Measurements from ENCODE around the gene NFIA. TPM values are rescaled to one million over a fixed set of nuclear protein-coding genes. Genes with fewer than 3 reads are reported as not detected.

The NFIA gene
- total and polyA plus RNA-seq, 9 of the 15 experiments (the other 6 are each of a cell fraction or from before 2014, with no cell fraction given): 5.3 to 24.9 (median 9.8) TPM

- 40% methylated on average over 3 of the region's 3 CpGs for WGBS (ENCODE audit: insufficient coverage, low coverage, missing lambda C conversion rate)
- Histone ChIP-seq H3K9me3 (replicated peaks; ENCODE audit: control insufficient read depth, insufficient read depth, low read depth, low read length) (no peaks in the 10 kb centered on the region), H3K4me2 (ENCODE audit: insufficient read depth, low read length) (peak overlapping the region; percentile 67), H3K36me3 (ENCODE audit: control insufficient read depth, insufficient read depth, low read length) (peaks cover 17% of the 10 kb centered on the region; the same call in 1 of the 3 replicates), H2AFZ (ENCODE audit: low read depth, low read length) (0 out of 2 replicates have a peak overlapping the region, but pooled peaks have one; percentile 14), H3K27me3 (ENCODE audit: control insufficient read depth in 2 of 2, insufficient read depth in 2 of 2, low read length in 2 of 2) (no peaks in the 10 kb centered on the region), H3K9me1 (ENCODE audit: control insufficient read depth, insufficient read depth, low read length) (no peaks in the 10 kb centered on the region), H4K20me1 (replicated peaks; ENCODE audit: control insufficient read depth, insufficient read depth, low read length) (no peaks in the 10 kb centered on the region), H3K27ac (ENCODE audit: extremely low read depth, low read depth, low read length) (peak overlapping the region; percentile 51), H3K79me2 (ENCODE audit: control insufficient read depth, insufficient read depth, low read length) (peaks cover 74% of the 10 kb centered on the region), H3K4me3 (no peak overlapping the region), H3K9ac (ENCODE audit: insufficient read depth in 1 of 2, low read depth in 2 of 2, low read length in 2 of 2) (peak overlapping the region in 1 of 2 experiments; percentile 48; a peak in 2 of 4 replicates), H3K4me1 (replicated peaks in 1 of 2; ENCODE audit: control insufficient read depth in 2 of 2, insufficient read depth in 2 of 2, low read length in 2 of 2) (peaks cover 8 to 33% of the 10 kb centered on the region in 2 experiments)
- intact Hi-C loops (cut with micrococcal nuclease): loop anchor here (2.0 to 5.0 kb wide), 2 partner anchors 62 to 88 kb away; no protein-coding TSS in a partner anchor
- BruUV-seq (replicated peaks): no TSS peak
- in situ Hi-C loops (cut with MboI): no loop called here
- peak; percentile 50 for ATAC-seq
- FAIRE-seq: peak; percentile 19
- POLR2A ChIA-PET: interaction anchor here (0.8 to 4.7 kb wide), 13 partner anchors 8 to 90 kb away, joined by 3 to 21 read pairs (median 4); no protein-coding TSS in a partner anchor
- CTCF ChIA-PET (ENCODE audit: low intra/inter-chr PET ratio): no interaction called here
- DNase-seq (ENCODE audit: extremely low read depth in 1 of 4, low spot score in 3 of 4): peak in 1 of 4 experiments; percentile 44
- no peak for TF ChIP-seq BDP1 (IDR thresholded peaks at IDR 0.05; ENCODE audit: insufficient read depth, insufficient read length)
- peak; percentile 75 for TF ChIP-seq ZNF384 (IDR thresholded peaks at IDR 0.05; ENCODE audit: low read depth, low read length)
- no peak for TF ChIP-seq ARID1B (IDR thresholded peaks at IDR 0.05)
- no peak for TF ChIP-seq ZNF764 (CRISPR knock-in tag; IDR thresholded peaks at IDR 0.05; ENCODE audit: low read depth)
- no peak for TF ChIP-seq ZBTB49 (CRISPR knock-in tag; IDR thresholded peaks at IDR 0.05; ENCODE audit: borderline replicate concordance)
- TF ChIP-seq RBM34 (IDR thresholded peaks at IDR 0.05; ENCODE audit: borderline replicate concordance, insufficient read depth, low read length): no peak
- no peak for TF ChIP-seq E4F1 (CRISPR knock-in tag; IDR thresholded peaks at IDR 0.05; ENCODE audit: borderline replicate concordance)
- TF ChIP-seq MLLT1 (IDR thresholded peaks at IDR 0.05): 0 out of 4 replicates have a peak, but pooled peaks of 1 of the 2 experiments have one; percentile 31
- TF ChIP-seq CUX1 (CRISPR knock-in tag; IDR thresholded peaks at IDR 0.05): peak; percentile 48; the same call in 1 of the 2 replicates
- TF ChIP-seq ZFP30 (CRISPR knock-in tag; IDR thresholded peaks at IDR 0.05; ENCODE audit: borderline replicate concordance): no peak
Measured at GRCh38 chr1:61140778-61141177, 58.4 kb downstream of the NFIA start.
